Peyer's patch (tissue), 4 donors: ENCODE data around the gene RNF180. TPM values are rescaled to one million over a fixed set of nuclear protein-coding genes. Genes with fewer than 3 reads are reported as not detected.

Experiments
- DNase-seq, 3 donors: peaks; one replicate each; pipeline ENCODE4 v3.0.0-alpha.2; 2017 to 2019
- H3K27ac ChIP-seq, 4 donors: fragments of 200-600 bp; sonication (generic); one replicate each; pipeline ENCODE4 v1.5.1; 2016 to 2019
- H3K27me3 ChIP-seq, 2 donors: fragments of 200-600 bp; sonication (generic); one replicate each; pipeline ENCODE4 v1.5.1; 2019
- H3K36me3 ChIP-seq, 3 donors: fragments of 200-600 bp; sonication (generic); one replicate each; pipeline ENCODE4 v1.5.1; 2016 to 2019
- H3K4me1 ChIP-seq, 4 donors: fragments of 200-600 bp; sonication (generic); one replicate each; pipeline ENCODE4 v1.5.1; 2016 to 2019
- H3K4me3 ChIP-seq, 4 donors: fragments of 200-600 bp; sonication (generic); 1 replicate in 3 of 4; 2 replicates in 1 of 4; pipeline ENCODE4 v1.5.1; 2016 to 2019; ENCODE audit warnings: mild to moderate bottlenecking in 1 of 4
- H3K9me3 ChIP-seq, 4 donors: fragments of 200-600 bp; sonication (generic); one replicate each; pipeline ENCODE4 v1.5.1; 2016 to 2019; ENCODE audit warnings: mild to moderate bottlenecking in 1 of 4
- POLR2A ChIP-seq, 2 donors: fragments of 450-650 bp; IDR thresholded peaks; one replicate each; pipeline ENCODE4 v1.5.1; 2017; ENCODE audit warnings: antibody characterized with exemption in 2 of 2, mild to moderate bottlenecking in 2 of 2, moderate library complexity in 2 of 2
- total RNA-seq, 4 donors: library from RNA; depleted of rRNA; stranded (reverse); fragments of >200 nt; gene quantifications; one replicate each; pipeline ENCODE4 v1.1.0, GENCODE V29; 2016
- TF ChIP-seq, protein P1 (sequence below), 6 experiments: fragments of 450-650 bp in 4 of 6; fragments of 200-600 bp in 2 of 6; sonication (generic) in 1 of 6; IDR thresholded peaks; one replicate each; pipeline ENCODE4 v1.5.1; 2017 to 2019; ENCODE audit warnings: antibody characterized with exemption in 6 of 6, mild to moderate bottlenecking in 3 of 6, moderate library complexity in 1 of 6

RNF180 gene
- total RNA-seq, 4 donors from 2014 or later = 3.2 to 9.1 (median 4.3) TPM

GRCh38 chr5:64183956-64184355 is 18.3 kb downstream of the RNF180 start:
- H3K4me3 ChIP-seq = no peak overlapping the region
- TF ChIP-seq, protein P1, sequence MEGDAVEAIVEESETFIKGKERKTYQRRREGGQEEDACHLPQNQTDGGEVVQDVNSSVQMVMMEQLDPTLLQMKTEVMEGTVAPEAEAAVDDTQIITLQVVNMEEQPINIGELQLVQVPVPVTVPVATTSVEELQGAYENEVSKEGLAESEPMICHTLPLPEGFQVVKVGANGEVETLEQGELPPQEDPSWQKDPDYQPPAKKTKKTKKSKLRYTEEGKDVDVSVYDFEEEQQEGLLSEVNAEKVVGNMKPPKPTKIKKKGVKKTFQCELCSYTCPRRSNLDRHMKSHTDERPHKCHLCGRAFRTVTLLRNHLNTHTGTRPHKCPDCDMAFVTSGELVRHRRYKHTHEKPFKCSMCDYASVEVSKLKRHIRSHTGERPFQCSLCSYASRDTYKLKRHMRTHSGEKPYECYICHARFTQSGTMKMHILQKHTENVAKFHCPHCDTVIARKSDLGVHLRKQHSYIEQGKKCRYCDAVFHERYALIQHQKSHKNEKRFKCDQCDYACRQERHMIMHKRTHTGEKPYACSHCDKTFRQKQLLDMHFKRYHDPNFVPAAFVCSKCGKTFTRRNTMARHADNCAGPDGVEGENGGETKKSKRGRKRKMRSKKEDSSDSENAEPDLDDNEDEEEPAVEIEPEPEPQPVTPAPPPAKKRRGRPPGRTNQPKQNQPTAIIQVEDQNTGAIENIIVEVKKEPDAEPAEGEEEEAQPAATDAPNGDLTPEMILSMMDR (IDR thresholded peaks at IDR 0.05) = no peak
- no peak for TF ChIP-seq POLR2A (IDR thresholded peaks at IDR 0.05)
- no peak for DNase-seq
- H3K27me3 ChIP-seq = no peaks in the 10 kb centered on the region
- H3K36me3 ChIP-seq = no peaks in the 10 kb centered on the region
- no peak overlapping the region for H3K27ac ChIP-seq
- no peaks in the 10 kb centered on the region for H3K4me1 ChIP-seq
- H3K9me3 ChIP-seq = no peaks in the 10 kb centered on the region

GRCh38 chr5:64184832-64185231 is 19.2 kb downstream of the RNF180 start:
- no peaks in the 10 kb centered on the region for H3K36me3 ChIP-seq
- H3K27me3 ChIP-seq = no peaks in the 10 kb centered on the region
- no peak for DNase-seq

GRCh38 chr5:64188776-64189175 is 23.1 kb downstream of the RNF180 start:
- H3K27me3 ChIP-seq = no peaks in the 10 kb centered on the region
- no peaks in the 10 kb centered on the region for H3K36me3 ChIP-seq
- no peaks in the 10 kb centered on the region for H3K9me3 ChIP-seq
- no peak for TF ChIP-seq POLR2A (IDR thresholded peaks at IDR 0.05)
- TF ChIP-seq, protein P1 (IDR thresholded peaks at IDR 0.05) = no peak
- no peak overlapping the region for H3K4me3 ChIP-seq
- no peak for DNase-seq
- H3K4me1 ChIP-seq = no peaks in the 10 kb centered on the region
- no peak overlapping the region for H3K27ac ChIP-seq

More at GRCh38 chr5:64184832-64185231, 19.2 kb downstream of the RNF180 start:
- no peak overlapping the region for H3K27ac ChIP-seq
- no peak overlapping the region for H3K4me3 ChIP-seq
- H3K4me1 ChIP-seq = no peaks in the 10 kb centered on the region
- H3K9me3 ChIP-seq = no peaks in the 10 kb centered on the region
- TF ChIP-seq, protein P1 (IDR thresholded peaks at IDR 0.05) = no peak
- no peak for TF ChIP-seq POLR2A (IDR thresholded peaks at IDR 0.05)

DNA sequence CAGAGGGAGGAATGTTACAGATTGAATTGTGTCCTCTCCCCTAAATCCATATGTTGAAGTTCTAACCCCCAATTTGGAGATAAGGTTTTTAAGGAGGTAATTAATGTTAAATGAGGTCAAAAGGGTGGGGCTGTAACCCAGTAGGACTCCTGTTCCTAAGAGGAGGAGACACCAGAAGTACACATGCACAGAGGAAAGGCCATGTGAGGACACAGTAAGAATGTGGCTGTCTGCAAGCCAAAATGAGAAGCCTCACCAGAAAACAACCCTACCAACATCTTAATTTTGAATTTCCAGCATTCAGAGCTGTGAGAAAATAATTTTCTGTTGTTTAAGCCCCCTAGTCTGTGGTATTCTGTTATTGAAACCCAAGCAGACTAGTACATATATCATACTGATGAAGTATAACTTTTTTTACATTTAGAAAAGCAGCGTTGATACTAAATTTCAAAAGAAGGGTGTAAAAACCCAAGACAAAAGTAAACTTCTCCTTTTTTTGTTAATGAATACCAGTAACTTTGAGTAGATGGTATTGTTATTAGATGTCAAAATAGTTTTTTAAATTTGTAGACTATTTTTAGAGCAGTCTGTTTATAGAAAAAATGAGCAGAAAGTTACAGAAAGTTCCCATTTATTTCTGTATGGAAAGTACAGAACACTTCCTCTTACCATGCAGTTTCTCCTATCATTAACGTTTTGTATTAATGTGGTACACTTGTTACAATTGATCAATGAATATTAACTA is 25.1 kb downstream of the RNF180 start:
- Histone ChIP-seq H3K4me3 (no peak overlapping the region), H3K27ac (no peak overlapping the region), H3K36me3 (no peaks in the 10 kb centered on the region), H3K9me3 (no peaks in the 10 kb centered on the region), H3K4me1 (no peaks in the 10 kb centered on the region), H3K27me3 (no peaks in the 10 kb centered on the region)
- no peak for DNase-seq
- TF ChIP-seq POLR2A (IDR thresholded peaks at IDR 0.05) = no peak

DNA sequence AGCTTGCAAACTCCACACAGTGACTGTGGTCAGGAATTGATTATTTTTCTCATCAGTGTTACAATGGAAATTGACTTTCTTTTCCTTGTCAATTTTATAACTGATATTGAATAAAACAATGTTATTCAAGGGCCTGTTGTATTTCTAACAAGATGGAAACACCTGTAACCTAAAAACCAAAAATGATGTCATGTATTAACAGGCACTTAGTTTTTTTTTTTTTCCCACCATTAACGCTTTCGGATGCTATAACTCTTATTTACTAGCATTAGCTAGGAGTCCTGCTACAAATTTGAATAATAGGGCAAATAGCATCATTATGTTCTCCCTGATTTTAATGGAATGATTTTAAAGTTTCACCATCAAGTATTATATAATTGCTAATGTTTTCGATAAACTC is 30.3 kb downstream of the RNF180 start:
- TF ChIP-seq POLR2A (IDR thresholded peaks at IDR 0.05) = no peak
- TF ChIP-seq, protein P1 (IDR thresholded peaks at IDR 0.05) = no peak
- no peak overlapping the region for H3K4me3 ChIP-seq
- H3K9me3 ChIP-seq = no peaks in the 10 kb centered on the region
- H3K27me3 ChIP-seq = no peaks in the 10 kb centered on the region
- H3K27ac ChIP-seq = no peak overlapping the region
- no peaks in the 10 kb centered on the region for H3K36me3 ChIP-seq
- no peak for DNase-seq
- H3K4me1 ChIP-seq = no peaks in the 10 kb centered on the region

- TF ChIP-seq, protein P1 (IDR thresholded peaks at IDR 0.05) = no peak
- no peak for TF ChIP-seq POLR2A (IDR thresholded peaks at IDR 0.05)
- no peaks in the 10 kb centered on the region for H3K4me1 ChIP-seq
- H3K27ac ChIP-seq = no peak overlapping the region
- H3K27me3 ChIP-seq = no peaks in the 10 kb centered on the region
- H3K36me3 ChIP-seq = no peaks in the 10 kb centered on the region
- no peaks in the 10 kb centered on the region for H3K9me3 ChIP-seq
- DNase-seq = no peak
- H3K4me3 ChIP-seq = no peak overlapping the region
Measured at GRCh38 chr5:64199425-64199824, 33.8 kb downstream of the RNF180 start.
